HG03139 (cell line): ENCODE measurements around the gene PFAS.
"Not testable (repeated sequence)": the region's sequence is repeated elsewhere in the genome, so short reads cannot be mapped to it uniquely, and the experiment has no call there.

Experiments
- ATAC-seq: cut with Tn5 transposase; IDR thresholded peaks from one replicate; pipeline ENCODE4 v1.9.1; 2021; ENCODE audit not compliant: unreplicated experiment

The PFAS gene

DNA sequence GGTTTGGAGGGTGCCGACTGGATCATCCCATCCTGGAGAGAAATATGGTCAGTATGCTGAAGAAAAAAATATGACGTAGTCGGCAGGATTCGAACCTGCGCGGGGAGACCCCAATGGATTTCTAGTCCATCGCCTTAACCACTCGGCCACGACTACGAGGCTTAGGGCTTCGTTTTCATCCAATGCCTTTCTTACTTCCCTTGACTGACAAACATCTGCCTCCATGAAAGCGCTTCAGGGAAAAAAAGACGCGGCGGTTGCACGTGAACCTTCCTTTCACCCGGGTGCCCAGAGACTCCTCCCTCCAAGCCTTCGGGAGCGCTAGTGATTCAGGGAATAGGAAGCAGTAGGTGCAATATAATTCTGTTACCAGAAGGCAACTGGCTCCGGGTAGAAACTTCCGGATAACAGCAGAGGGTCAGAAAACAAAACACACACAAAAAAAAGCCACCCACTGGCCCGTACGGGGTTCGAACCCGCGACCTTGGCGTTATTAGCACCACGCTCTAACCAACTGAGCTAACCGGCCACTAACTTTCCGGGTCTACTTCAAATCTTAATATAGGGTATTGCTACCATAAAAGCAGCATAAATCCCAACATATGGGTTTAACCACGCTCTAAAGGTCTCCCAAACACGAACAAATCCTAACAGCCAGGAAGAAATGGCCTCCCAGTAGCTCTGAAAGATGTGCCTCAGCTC, 22.4 kb upstream of the PFAS start:
- no peak for ATAC-seq

DNA sequence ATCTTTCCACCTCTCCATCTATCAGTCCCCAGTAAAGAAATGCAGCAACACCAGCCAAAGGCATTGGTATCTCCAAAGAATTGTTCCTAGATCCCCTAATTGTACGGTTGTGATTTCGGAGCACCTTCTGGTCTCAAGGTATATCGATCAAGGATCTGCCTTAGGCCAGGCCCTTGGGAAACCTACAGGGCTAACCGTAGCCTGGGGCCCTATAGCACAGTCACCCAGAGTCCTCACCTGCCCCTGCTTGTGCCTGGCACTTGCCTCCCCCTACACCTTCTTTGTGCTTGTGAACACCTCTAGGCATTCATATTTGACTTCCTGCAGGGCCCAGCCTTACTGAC, 21.9 kb upstream of the PFAS start:
- no peak for ATAC-seq

DNA sequence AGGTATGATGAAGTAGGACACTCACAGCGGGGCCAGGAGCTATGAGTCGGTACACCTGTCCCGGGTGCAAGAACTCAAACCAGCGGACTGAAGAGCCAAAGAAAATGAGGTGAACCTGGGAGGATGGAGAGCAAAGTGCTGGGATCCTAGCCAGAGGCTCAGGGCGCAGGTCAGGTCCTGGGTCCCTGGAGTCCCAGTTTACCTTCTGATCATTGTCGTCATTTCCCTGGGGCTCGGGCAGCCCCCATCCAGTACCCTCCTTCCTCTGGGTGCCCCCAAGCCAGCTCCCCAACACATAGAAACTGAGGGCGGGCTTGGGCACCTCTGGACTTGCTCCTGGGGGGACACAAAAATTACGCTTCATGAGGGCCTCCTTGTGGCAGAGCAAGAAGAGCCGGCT, 17.4 kb upstream of the PFAS start:
- no peak for ATAC-seq

DNA sequence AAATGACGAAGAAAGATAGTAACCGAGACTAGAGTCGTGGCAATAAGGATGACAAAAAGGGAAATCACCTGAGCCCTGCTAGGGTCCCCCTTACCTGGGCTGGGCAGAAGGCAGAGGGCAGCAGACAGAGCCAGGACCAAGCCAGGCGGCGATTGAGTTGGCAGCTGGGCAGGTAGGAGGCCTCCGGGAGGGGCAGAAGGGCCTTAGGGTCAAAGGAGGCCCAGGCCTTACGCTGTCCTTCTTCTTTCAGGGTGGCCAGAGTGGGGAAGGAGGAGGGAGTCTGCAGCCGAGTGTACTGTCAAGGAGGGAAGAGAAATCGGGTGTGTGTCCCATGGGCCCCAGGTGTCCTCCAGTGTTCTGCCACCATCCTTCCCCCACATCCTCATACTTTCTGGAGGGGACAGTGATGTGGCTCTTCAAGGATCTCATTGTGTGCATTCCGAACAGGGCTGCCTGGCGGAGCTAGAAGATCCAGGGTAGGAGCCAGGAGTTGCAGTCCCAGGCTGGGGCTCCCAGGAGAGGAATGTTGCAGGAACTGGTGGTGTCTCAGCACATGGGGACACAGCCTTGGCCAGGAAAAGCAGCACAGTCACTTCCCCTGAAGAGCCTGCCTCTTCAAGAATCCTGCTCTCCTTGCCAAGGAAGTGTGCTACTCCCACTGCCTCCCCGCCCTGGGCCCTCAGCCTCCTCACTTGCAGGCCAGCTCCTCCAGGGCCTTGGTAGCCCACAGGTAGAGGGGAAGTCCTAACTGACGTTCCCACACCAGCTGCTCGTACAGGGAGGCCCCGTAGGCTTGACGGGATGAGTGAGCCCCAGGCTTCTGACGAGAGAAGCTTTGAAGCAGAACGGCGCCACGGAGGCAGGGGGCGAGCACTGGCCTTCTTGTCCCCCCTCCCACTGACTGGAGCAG, 14.5 kb upstream of the PFAS start:
- ATAC-seq = no peak

DNA sequence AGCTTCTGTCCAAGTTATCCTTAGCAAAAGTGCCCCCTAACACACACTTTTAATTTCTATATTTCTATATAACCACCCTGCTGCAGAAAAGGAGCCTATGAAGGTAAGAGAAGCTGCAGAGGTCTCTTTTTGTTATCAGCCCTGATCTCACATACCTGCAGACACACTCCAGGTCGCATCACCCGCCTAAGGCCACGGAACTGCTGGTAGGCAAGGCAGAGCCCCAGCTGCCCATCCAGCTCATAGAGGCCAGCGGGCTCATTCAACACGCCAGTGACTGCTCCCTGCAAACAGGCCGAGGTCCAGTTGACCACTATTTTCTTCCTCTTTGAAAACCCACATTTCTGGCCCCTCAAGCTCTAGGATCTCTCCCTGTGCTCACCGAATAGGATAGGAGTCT, 13.4 kb upstream of the PFAS start:
- no peak for ATAC-seq

DNA sequence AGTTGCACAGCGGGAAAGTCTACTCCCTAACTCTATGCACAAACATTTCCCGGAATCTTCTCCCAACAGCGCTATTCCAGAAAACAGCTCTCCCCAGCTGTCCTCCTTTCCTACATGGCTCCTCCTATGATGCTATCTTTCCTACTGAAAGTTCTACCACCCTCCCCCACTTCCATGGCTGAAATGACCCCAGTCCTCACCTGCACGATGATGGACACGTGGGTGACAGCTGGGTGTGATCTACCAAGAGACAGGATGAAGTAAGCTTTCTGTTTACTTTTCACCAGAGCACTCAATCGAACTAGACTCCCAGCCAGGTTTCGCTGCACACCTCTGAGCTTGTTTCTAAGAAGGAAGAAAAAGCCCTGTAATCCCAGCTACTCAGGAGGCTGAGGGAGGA, 11.9 kb upstream of the PFAS start:
- ATAC-seq = no peak

DNA sequence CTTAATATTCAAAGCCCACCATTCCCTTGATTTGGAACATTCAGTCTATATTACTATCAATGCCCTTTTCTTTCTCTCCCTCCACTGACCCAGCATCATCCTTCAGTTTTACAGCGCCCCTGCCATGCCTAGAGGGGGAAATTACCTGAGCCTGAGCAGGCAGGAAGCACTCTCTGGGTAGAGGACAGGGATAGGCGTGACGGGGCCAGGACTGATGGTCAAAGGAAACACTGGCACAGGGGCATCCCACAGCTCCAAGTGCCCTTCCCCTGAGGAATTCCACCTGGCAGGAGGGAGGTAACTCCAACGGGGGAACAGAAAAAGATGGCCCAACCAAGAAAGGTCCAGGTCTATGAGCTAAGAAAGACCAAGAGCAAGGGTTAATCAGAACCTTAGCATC, 11.2 kb upstream of the PFAS start:
- ATAC-seq = no peak

DNA sequence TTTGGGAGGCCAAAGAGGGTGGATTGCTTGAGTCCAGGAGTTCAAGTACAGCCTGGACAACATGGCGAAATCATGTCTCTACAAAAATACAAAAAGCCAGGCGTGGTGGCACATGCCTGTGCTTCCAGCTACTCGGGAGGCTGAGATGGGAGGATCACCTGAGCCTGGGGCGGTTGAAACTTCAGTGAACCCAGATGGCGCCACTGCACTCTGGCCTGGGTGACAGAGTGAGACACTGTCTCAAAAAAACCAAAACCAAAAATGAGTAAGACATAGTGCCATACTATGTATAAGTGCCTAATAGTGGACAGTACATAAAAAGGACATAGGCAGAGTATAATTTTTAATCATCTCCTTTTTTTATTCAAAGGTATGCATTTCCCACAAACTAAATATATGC, 5.3 kb upstream of the PFAS start:
- ATAC-seq = no peak

DNA sequence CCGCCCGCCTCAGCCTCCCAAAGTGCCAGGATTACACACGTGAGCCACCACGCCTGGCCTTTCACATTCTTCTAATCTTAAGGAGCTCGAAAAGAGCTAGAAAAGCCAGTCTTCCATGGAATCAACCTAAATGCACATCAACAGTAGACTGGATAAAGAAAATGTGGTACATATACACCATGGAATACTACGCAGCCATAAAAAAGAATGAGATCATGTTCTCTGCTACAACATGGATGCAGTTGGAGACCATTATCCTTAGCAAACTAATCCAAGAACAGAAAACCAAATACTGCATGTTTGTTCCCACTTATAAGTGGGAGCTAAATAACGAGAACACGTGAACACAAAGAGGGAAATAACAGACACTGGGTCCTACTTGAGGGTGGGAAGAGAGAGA, 4.3 kb upstream of the PFAS start:
- no peak for ATAC-seq

DNA sequence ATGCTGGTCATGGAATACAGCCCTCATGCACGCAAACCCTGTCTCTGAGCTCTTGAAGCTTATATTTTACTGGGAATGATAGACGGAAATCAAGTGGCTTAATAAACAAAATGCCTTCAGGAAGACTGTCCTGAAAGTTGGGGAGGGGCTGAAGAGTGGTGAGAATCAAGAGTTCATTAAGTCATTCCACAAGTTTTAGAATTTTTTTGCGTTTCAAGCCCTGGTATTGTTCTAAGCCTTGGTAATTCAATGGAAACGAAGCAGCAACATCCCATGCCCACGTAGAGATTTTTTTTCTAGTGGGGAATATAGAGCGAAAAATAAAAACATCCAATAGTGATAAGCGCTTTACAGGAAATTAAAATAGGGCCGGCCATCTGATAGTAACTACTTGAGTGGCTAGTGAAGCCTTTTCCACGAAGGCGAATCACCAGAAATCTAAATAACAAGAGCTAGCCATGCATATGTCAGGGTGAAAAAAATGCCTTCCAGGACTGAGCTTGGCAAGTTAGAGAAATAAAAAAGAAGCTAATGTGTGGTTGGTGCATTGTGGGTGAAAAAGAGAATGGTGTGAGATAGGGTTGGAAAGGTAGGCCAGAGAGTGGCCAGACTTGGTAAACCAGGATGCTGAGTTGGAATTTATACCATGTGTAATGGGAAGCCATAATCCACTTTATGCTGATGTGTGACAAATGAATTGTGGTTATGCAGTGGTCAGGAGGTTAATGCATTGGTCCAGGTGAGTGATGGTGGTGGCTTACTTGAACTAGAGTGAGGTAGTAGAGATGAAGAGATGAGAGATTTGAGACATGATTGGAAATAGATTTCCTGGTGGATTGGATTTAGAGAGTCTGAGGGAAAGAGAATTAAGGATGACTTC, 772 bp downstream of the PFAS start:
- ATAC-seq = no peak

DNA sequence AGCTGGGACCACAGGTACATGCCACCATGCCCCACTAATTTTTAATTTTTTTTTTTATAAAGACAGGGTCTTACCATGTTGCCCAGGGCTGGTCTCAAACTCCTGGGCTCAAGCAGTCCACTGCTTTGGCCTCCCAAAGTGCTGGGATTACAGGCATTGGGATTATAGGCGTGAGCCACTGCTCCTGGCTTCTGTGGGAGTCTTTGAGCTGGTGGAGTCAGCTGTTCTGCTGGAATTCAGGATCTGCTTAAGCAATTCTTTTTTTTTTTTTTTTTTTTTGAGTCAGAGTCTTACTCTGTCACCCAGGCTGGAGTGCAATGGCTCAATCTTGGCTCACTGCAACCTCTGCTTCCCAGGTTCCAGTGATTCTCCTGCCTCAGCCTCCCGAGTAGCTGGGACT, 2.3 kb downstream of the PFAS start:
- not testable (repeated sequence) for ATAC-seq

DNA sequence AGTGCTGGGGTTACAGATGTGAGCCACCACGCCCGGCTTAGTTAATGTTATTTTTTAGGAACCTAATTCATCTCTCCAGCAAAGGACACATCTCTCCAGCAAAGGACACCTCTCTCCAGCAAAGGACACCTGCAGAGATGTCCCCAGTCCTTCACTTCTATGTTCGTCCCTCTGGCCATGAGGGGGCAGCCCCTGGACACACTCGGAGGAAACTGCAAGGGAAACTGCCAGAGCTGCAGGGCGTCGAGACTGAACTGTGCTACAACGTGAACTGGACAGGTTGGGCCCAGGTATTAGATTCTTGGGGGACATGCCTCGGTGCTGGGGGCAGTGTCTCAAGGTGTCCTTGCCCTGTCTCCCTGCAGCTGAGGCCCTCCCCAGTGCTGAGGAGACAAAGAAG, 4.7 kb downstream of the PFAS start:
- no peak for ATAC-seq

DNA sequence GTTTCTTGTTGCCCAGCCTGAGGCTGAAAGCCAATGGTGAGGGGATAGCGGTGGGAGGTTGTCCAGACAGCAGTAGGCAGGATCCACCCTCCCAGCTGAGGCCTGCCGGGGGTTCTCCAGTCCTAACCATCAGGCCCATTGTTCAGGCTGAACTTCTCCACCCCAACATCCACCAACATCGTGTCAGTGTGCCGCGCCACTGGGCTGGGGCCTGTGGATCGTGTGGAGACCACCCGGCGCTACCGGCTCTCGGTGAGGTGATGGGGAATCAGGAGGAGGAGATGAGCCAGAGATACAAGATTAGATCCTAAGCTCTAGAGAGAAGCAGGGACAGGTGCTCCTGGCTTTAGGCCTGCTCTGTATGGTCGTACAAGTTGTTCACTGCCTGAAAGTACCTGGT, 5.8 kb downstream of the PFAS start:
- no peak for ATAC-seq

DNA sequence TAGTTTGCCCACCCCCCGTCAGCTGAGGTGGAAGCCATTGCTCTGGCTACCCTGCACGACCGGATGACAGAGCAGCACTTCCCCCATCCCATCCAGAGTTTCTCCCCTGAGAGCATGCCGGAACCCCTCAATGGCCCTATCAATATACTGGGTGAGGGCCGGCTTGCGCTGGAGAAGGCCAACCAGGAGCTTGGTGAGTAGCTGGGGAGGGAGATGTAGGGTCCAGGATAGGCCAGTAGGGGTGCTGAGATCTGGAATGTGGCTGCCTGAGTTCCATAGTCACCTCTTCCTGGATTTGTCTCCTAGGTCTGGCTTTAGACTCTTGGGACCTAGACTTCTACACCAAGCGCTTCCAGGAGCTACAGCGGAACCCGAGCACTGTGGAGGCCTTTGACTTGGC, 6.4 kb downstream of the PFAS start:
- ATAC-seq = no peak

DNA sequence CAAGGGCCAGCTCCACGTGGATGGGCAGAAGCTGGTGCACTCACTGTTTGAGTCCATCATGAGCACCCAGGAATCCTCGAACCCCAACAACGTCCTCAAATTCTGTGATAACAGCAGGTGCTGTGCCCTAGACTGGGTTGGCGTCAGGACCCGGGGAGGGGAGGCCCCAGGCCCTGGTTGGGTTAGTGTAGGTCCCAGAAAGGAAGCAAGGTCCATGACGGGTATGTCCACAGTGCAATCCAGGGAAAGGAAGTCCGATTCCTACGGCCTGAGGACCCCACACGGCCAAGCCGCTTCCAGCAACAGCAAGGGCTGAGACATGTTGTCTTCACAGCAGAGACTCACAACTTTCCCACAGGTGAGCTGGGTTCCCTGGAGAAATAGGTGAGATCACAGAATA, 7.2 kb downstream of the PFAS start:
- ATAC-seq = no peak

DNA sequence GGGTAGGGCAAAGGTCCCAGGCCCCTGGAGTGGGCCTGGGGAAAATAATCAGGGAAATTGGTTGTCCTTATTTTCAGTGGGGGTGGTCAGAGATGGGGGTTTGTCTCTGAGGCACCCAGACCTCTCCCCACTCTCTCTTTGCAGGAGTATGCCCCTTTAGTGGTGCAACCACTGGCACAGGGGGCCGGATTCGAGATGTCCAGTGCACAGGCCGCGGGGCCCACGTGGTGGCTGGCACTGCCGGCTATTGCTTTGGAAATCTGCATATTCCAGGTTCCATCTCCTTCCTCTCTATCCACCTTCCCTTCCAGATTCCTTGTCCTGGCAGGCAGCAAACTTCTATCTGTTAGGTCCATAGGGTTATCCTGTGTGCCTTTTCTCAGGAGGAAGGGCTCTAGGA, 7.6 kb downstream of the PFAS start:
- no peak for ATAC-seq

DNA sequence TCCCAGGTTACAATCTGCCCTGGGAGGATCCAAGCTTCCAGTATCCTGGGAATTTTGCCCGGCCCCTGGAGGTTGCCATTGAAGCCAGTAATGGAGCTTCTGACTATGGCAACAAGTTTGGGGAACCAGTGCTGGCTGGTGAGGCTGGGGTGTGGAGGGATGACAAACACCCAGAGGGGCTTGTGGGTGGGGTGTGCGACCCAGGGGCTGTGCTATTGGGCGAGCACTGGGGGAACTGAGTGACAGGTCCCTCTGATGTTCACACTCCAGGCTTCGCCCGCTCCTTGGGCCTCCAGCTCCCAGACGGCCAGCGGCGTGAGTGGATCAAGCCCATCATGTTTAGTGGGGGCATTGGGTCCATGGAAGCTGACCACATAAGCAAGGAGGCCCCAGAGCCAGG, 8.7 kb downstream of the PFAS start:
- no peak for ATAC-seq

DNA sequence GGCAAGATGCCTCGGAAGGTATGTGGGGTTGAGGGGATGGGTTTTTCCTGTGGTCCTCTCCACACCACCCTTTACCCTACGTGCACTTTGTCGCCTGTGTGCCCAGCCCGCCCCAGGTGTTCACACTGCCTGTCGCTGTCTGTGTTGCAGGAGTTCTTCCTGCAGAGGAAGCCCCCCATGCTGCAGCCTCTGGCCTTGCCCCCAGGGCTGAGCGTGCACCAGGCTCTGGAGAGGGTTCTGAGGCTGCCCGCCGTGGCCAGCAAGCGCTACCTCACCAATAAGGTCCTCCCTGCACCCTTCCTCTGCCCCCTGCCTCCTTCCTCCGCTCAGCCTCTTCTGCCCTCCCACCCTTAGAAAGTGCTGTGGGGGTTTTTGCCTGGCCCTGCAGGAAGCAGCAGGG, 15.2 kb downstream of the PFAS start:
- no peak for ATAC-seq

DNA sequence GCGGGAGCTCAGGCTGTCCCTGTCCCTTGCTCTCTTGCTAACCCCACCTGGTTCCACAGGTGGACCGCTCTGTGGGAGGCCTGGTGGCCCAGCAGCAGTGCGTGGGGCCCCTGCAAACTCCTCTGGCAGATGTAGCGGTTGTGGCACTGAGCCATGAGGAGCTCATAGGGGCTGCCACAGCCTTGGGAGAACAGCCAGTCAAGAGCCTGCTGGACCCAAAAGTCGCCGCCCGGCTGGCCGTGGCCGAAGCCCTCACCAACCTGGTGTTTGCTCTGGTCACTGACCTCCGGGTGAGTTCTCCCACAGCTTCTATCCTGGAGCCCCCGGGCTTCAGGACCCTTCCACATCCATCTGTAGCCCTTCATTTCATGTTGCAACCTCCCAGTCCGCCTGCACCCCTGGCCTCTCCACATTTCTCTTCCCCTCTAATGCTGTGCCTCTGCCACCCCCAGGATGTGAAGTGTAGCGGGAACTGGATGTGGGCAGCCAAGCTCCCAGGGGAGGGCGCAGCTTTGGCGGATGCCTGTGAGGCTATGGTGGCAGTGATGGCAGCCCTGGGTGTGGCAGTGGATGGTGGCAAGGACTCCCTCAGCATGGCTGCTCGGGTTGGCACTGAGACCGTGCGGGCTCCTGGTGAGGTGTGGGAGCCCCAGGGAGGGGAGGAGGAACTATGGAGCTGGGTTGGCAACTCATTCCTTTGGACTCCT, 15.9 kb downstream of the PFAS start:
- no peak for ATAC-seq

DNA sequence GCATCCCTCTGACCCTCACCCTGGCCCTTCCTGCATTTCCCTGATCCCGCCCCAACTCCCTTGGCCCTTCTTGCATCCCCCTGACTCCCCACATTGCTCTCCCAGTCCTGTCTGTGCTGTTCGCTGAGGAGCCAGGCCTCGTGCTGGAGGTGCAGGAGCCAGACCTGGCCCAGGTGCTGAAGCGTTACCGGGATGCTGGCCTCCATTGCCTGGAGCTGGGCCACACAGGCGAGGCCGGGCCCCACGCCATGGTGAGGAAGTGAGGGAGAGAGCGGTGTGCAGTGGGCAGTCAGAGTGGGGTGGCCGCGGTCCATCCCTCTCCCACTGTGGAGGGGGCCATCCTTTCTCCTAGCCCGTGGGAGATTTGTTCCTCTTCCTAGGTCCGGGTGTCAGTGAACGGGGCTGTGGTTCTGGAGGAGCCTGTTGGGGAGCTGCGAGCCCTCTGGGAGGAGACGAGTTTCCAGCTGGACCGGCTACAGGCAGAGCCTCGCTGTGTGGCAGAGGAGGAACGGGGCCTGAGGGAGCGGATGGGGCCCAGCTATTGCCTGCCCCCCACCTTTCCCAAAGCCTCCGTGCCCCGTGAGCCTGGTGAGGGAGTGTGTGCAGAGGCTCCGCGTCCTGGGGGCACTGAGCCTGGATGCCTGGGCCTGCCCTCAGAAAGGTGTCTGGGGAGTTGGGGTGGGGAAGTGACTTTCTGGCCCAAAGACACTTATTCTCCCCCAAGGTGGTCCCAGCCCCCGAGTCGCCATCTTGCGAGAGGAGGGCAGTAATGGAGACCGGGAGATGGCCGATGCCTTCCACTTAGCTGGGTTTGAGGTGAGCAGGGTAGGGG, 17.8 kb downstream of the PFAS start:
- no peak for ATAC-seq
